ENCODE measurements around the gene IL1R2. TPM values are rescaled to one million over a fixed set of nuclear protein-coding genes. Genes with fewer than 3 reads are reported as not detected.

The IL1R2 gene
- total and polyA plus RNA-seq, 9 of the 15 experiments (the other 6 are each of a cell fraction or from before 2014, with no cell fraction given): 0.13 TPM; not detected in 8

DNA sequence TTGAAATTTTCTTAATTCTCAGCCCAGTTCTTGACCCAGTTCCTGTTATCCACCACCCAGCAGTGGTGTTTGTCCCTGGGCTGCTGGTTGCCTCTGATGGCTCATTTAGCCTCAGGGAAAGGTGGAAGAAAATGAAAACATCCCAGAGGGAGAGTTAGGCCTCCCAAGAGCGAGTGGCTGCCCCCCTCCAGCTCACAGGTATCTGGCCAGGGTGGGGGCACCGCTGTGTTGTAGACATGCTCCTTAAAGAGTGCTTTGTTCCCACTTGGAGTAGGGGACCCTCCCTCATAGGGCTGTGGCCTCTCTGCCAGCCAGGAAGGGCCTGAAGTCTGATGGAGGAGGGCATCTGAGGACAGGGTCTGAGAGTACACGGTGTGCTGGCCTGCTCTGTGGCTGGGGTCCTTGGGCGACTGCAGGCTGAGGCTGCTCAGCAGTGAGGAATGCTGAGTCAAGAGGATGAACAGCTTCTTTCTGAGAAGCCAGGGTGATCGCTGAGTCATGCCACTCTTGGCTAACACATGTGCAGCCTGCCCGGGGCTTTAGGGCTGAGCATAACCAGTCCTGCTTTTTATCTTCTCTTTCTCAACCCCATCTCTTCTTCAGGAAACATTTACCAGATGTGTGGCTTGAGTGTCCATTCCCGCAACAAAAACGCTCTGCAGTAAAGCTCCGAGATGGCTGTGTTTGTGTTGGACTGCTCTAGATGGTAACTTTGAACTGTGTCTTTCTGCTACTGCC, 72.3 kb downstream of the IL1R2 start (continued):
- TF ChIP-seq, protein P1, sequence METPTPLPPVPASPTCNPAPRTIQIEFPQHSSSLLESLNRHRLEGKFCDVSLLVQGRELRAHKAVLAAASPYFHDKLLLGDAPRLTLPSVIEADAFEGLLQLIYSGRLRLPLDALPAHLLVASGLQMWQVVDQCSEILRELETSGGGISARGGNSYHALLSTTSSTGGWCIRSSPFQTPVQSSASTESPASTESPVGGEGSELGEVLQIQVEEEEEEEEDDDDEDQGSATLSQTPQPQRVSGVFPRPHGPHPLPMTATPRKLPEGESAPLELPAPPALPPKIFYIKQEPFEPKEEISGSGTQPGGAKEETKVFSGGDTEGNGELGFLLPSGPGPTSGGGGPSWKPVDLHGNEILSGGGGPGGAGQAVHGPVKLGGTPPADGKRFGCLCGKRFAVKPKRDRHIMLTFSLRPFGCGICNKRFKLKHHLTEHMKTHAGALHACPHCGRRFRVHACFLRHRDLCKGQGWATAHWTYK (CRISPR knock-in tag; IDR thresholded peaks at IDR 0.05): no peak
- no peak for TF ChIP-seq ZNF696 (CRISPR knock-in tag; conservative IDR thresholded peaks at IDR 0.05)
- TF ChIP-seq NR2C2 (CRISPR knock-in tag; IDR thresholded peaks at IDR 0.05): no peak
- TF ChIP-seq NR2C2 (tag; IDR thresholded peaks at IDR 0.05): 0 out of 2 replicates have a peak, but pooled peaks have one; percentile 11
- no peak for TF ChIP-seq ZFP1 (CRISPR knock-in tag; IDR thresholded peaks at IDR 0.05)
- no peak for TF ChIP-seq GATA2 (CRISPR knock-in tag; IDR thresholded peaks at IDR 0.05)
- TF ChIP-seq, protein P2, sequence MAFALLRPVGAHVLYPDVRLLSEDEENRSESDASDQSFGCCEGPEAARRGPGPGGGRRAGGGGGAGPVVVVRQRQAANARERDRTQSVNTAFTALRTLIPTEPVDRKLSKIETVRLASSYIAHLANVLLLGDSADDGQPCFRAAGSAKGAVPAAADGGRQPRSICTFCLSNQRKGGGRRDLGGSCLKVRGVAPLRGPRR (CRISPR knock-in tag; IDR thresholded peaks at IDR 0.05): no peak
- TF ChIP-seq, protein P3, sequence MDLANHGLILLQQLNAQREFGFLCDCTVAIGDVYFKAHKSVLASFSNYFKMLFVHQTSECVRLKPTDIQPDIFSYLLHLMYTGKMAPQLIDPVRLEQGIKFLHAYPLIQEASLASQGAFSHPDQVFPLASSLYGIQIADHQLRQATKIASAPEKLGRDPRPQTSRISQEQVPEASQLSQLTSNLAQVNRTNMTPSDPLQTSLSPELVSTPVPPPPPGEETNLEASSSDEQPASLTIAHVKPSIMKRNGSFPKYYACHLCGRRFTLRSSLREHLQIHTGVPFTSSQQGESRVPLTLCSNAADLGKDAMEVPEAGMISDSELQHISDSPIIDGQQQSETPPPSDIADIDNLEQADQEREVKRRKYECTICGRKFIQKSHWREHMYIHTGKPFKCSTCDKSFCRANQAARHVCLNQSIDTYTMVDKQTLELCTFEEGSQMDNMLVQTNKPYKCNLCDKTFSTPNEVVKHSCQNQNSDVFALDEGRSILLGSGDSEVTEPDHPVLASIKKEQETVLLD (IDR thresholded peaks at IDR 0.05): no peak
- TF ChIP-seq NFE2L1 (tag; IDR thresholded peaks at IDR 0.05; ENCODE audit: borderline replicate concordance, low read depth): peak; percentile 91
- TF ChIP-seq EP400 (IDR thresholded peaks at IDR 0.05): peak; percentile 69
- TF ChIP-seq MYC (IDR thresholded peaks at IDR 0.05; ENCODE audit: low read depth, low read length): peak; percentile 87
- TF ChIP-seq MYC (CRISPR knock-in tag; IDR thresholded peaks at IDR 0.05; ENCODE audit: borderline replicate concordance, low read depth): no peak
- peak; percentile 11; the same call in 1 of the 2 replicates for TF ChIP-seq RFX1 (IDR thresholded peaks at IDR 0.05)
- TF ChIP-seq, protein P4, sequence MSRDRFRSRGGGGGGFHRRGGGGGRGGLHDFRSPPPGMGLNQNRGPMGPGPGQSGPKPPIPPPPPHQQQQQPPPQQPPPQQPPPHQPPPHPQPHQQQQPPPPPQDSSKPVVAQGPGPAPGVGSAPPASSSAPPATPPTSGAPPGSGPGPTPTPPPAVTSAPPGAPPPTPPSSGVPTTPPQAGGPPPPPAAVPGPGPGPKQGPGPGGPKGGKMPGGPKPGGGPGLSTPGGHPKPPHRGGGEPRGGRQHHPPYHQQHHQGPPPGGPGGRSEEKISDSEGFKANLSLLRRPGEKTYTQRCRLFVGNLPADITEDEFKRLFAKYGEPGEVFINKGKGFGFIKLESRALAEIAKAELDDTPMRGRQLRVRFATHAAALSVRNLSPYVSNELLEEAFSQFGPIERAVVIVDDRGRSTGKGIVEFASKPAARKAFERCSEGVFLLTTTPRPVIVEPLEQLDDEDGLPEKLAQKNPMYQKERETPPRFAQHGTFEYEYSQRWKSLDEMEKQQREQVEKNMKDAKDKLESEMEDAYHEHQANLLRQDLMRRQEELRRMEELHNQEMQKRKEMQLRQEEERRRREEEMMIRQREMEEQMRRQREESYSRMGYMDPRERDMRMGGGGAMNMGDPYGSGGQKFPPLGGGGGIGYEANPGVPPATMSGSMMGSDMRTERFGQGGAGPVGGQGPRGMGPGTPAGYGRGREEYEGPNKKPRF (IDR thresholded peaks at IDR 0.05; ENCODE audit: low read depth, low read length): no peak
- peak; percentile 92 for TF ChIP-seq CEBPB (tag; IDR thresholded peaks at IDR 0.05)
- TF ChIP-seq, protein P5, sequence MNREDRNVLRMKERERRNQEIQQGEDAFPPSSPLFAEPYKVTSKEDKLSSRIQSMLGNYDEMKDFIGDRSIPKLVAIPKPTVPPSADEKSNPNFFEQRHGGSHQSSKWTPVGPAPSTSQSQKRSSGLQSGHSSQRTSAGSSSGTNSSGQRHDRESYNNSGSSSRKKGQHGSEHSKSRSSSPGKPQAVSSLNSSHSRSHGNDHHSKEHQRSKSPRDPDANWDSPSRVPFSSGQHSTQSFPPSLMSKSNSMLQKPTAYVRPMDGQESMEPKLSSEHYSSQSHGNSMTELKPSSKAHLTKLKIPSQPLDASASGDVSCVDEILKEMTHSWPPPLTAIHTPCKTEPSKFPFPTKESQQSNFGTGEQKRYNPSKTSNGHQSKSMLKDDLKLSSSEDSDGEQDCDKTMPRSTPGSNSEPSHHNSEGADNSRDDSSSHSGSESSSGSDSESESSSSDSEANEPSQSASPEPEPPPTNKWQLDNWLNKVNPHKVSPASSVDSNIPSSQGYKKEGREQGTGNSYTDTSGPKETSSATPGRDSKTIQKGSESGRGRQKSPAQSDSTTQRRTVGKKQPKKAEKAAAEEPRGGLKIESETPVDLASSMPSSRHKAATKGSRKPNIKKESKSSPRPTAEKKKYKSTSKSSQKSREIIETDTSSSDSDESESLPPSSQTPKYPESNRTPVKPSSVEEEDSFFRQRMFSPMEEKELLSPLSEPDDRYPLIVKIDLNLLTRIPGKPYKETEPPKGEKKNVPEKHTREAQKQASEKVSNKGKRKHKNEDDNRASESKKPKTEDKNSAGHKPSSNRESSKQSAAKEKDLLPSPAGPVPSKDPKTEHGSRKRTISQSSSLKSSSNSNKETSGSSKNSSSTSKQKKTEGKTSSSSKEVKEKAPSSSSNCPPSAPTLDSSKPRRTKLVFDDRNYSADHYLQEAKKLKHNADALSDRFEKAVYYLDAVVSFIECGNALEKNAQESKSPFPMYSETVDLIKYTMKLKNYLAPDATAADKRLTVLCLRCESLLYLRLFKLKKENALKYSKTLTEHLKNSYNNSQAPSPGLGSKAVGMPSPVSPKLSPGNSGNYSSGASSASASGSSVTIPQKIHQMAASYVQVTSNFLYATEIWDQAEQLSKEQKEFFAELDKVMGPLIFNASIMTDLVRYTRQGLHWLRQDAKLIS (CRISPR knock-in tag; IDR thresholded peaks at IDR 0.05): no peak; the same call in 1 of the 2 replicates
- TF ChIP-seq NRF1 (conservative IDR thresholded peaks at IDR 0.05 in 1 of 2, IDR thresholded peaks at IDR 0.05 in 1 of 2): peak; percentile 73 to 79
- TF ChIP-seq U2AF2 (optimal IDR thresholded peaks at IDR 0.05; ENCODE audit: low read depth, low read length): no peak
- no peak for TF ChIP-seq MEF2A (IDR thresholded peaks at IDR 0.05; ENCODE audit: control insufficient read depth, low read depth, low read length)

All from K562 (cell line).